Superior temporal gyrus (tissue), 1 donor: ENCODE results near the gene ZNF837.
"Not testable (repeated sequence)": the region's sequence is repeated elsewhere in the genome, so short reads cannot be mapped to it uniquely, and the experiment has no call there.

Source experiments
- DNase-seq: peaks from one replicate; pipeline ENCODE4 v3.0.0-alpha.2; 2016; ENCODE audit errors: extremely low spot score

The ZNF837 gene

DNA sequence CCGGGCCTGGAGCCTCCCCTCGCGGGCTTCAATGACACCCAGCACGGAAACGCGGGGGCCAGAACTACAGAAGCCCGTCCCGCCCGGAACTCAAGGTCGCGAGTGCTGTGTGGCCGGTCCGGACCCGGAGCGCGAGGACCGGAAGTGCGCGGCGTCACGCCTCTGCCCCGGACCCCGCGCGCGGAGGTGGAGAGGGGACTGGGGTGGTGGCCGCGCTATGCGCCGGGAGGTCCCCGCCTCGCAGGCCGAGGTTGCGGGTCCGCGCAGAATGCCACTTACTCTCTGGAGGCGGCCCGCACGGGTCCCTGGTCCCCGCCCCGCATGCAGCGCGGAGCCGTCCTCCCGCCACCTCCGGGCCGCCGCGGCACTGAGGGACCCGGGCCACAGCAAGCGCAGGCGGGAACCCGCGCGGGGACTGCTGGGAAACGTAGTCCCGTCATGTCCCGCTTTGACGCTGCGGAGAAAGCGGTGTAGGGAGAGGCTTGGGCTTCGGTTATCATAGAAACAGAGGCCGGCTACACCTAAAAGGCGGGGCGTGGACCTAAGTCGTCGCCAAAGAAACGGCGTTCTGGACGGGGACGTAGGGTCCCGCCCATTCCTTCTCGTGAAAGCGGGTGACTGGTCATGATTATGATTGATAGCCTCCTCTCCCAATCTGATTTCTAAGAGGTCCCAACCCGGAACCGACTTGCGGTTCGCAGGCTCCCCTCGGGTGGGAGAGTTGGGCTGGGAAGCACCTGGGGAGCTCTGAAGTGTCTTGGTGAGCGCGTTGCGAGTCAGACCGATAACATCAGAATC, at the start of gene ZNF837:
Gene ZNF837 (minus strand): TSS at position 369 of the 798 bp plus-strand sequence. CDS start 11,698 bp downstream, outside the sequence.
- peak; percentile 99 for DNase-seq

DNA sequence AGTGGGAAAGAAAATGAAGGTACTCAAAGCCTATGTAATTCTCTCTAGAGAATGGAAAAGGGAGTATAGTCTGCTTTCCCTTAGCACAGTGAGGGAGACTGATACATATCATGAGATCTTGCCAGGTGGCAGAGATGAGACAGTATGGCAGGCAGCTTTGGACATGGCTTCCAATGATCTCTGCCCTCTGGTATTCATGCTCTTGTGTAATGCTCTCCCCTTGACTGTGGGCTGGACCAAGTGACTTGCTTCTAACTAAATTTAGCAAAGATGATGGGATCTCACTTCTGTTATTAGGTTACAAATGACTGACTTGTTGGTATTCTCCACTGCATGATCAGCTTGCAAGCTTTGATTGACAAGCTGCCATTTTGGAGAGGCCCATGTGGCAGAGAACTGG, 48.9 kb upstream of the ZNF837 start:
- no peak for DNase-seq

DNA sequence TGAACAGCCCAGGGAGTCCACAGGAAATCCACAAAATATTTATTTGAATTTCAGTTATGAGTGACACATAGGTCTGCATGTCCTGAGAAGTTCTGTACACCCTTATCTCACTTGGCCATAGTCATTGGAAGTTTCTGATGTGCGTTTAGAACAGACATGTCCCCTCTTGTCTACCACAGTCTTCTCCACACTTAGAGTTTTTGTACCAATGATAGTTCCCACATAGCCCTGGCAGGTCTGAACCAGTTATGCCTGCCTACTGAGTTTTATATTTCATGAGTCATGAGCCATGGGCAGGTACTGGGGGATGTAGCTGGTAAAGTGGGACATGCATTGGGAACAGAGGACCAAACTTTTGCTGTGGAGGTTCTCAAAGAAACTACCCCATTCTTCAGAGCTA, 47.8 kb upstream of the ZNF837 start:
- no peak for DNase-seq

DNA sequence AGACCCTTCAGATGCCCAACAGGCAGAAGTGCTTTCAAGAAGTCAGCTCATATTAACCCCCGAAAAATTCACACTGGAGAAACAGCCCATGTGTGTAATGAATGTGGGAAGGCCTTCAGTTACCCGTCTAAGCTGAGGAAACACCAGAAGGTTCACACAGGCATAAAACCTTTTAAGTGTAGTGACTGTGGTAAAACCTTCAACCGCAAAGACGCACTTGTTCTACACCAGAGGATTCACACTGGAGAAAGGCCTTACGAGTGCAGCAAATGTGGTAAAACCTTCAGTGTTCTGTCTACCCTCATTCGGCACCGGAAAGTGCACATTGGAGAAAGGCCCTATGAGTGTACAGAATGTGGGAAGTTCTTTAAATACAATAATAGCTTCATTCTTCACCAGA, 36.2 kb upstream of the ZNF837 start:
- no peak for DNase-seq

DNA sequence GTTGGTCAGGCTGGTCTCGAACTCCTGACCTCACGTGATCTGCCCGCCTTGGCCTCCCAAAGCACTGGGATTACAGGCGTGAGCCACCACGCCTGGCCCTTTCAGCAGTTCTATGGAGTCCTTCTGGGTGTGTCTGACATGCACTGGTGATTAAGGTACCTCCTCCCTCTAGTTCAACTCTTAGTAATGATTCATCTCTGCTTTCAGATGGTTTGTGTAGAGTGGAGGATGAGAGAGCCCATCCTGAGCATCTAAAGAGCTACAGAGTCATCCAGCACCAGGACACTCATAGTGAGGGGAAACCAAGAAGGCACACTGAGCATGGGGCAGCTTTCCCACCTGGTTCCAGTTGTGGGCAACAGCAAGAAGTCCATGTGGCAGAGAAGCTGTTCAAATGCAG, 35.8 kb upstream of the ZNF837 start:
- no peak for DNase-seq

DNA sequence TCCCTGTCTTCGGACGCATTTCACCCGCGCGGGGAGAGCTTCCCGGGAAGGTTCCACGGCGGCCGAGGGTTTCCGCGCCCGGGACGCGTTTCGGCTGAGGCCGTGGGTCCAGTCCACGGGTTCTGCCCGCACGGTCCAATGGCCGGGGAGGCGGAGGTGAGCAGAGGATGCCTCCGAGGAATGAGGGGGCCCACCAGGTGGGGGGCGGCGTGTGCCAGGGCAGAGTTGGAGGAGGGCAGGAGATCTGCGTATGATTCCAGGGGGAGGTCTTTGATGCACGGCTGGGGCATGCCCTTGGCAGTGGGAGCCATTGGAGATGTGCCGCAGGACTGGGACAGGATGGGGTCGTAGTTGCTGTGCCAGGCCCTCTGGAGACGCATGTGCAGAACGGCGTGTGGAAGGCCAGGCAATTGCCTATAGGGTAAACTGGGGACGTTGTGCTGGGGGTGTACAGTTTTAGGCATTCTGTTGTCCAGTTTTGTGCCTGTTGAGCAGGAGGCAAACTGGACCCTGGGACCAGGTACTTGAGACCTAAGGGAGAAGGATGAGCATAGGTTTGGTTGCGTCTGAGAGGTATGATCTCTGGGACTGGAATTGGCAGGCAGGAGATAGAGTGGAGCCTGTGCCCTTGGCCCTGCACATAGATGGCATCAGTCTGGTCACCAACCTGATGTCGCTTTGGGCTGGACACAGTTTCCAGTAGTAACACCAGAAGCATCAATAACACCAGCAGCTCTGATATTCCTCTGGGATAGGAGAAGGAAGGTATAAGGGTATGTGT, 28.4 kb upstream of the ZNF837 start:
- DNase-seq = no peak

DNA sequence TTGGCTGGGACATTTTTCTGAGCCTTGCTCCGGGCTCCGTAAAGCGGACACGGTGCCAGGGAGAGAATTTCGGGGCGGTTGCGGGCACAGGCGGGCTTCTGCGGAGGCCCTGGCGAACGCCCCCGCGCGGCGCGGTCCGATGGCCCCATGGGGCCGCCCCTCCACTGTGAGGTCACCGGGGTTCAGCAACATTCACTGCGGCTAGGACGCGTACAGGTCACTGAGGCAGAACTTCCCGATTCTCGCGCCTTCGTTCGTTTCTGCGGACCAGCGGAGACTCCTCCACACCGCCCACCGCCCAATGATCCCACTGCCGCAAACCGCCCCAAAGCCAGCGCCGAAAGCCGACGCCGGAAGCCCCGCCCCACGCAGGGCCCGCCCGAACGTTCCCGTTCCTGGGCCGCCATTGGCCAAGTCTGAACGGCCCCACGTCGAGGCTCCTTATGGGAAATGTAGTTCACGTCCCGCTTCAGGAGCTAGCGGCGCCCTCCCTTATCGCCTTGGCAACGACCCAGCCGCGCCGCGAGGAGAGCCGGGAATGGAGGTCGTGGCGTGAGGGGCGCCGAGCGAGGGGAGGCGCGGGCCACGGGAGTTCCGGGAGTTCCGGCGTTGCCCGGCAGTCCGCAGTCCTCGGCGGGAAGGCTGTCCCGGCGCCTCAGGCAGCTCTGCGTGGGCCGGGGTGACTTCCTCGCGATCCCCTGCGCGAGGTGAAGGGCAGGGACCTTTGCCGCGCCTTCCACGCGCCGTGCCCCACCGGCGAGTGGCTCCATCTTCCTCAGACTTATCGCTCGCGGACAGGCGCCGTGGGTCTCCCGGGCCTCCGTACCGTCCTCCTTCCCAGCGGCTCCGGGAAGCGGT, 27.6 kb upstream of the ZNF837 start, which contains the start of gene ZNF584:
Gene ZNF584 (plus strand): TSS at position 498 of the 858 bp plus-strand sequence. CDS start 499 bp downstream, outside the sequence.
- peak; percentile 98 for DNase-seq

DNA sequence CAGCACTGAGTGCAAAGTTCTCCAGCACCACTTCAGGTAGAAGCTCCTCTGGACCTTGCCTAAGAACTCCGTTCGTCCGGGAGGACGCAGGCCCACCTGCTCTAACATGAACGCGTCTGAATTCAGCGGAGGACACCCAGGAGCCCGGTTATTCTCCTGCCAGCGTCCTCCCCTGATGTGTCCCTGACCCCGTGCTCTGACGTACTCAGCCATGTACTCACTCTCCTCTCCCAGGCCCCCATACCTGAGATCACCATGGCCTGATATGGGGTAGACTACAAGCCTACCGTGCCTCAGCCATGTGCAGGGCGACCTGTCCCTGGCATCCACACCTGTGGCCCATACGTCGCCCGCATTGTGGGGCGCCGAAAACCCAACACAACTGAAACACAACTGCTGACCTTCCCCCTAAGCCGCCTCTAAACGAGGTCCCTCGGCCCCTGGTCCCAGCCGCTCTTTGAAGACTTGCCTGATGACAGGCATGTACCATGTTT, 26.9 kb upstream of the ZNF837 start:
- no peak for DNase-seq

DNA sequence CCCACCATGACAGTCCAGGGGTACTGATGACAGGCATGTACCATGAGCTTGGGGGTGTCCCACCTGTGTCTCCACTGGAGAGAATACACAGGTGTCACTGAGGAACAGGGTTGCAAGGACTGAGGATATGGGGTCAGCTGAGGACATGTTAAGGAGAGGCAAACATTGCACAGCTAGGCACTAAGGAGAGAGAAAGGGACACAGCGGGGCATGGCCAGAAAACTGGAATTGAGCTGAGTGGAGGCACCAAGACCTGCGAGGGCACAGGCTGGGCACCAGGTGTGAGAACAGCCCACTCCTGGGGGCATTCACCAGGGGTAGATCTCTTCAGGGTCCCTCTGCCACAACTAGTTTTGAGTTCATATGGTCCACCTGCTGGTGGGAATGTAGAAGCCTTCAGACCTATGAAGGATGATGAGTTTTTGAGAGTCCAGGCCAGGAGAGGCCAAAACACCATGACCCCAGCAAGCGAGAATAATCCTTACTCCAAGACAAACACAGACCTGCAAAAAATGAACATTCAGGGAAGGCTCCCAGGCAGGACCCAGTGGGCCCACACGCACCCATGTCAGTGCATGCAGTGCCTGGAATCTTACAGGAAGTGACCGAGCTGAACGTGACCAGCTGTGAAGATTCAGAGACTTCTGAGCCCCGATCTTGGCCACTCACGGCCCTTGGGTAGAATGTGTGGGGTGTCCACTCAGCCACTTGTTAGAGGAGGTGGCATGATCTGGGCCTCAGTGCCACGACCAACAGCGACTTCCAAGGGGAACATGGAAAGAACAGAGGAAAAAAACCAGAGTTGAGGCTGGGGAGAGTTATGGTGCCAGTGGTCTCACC, 26.2 kb upstream of the ZNF837 start:
- no peak for DNase-seq

DNA sequence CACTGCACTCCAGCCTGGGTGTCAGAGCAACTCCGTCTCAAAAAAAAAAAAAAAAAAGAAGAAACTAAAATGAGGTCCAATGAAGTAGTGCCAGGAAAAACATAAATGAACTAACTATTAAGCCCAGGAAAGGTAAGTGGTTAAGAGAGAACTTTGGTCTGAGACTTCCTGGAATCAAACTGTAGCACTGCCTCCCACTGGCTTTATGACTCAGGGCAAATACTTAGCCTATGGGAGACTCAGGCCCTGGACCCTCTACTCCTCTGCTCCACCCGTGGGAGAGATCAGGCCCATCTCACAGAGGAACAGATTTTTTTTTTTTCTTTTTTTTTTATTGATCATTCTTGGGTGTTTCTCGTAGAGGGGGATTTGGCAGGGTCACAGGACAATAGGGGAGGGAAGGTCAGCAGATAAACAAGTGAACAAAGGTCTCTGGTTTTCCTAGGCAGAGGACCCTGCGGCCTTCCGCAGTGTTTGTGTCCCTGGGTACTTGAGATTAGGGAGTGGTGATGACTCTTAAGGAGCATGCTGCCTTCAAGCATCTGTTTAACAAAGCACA, 23.2 kb upstream of the ZNF837 start:
- not testable (repeated sequence) for DNase-seq

DNA sequence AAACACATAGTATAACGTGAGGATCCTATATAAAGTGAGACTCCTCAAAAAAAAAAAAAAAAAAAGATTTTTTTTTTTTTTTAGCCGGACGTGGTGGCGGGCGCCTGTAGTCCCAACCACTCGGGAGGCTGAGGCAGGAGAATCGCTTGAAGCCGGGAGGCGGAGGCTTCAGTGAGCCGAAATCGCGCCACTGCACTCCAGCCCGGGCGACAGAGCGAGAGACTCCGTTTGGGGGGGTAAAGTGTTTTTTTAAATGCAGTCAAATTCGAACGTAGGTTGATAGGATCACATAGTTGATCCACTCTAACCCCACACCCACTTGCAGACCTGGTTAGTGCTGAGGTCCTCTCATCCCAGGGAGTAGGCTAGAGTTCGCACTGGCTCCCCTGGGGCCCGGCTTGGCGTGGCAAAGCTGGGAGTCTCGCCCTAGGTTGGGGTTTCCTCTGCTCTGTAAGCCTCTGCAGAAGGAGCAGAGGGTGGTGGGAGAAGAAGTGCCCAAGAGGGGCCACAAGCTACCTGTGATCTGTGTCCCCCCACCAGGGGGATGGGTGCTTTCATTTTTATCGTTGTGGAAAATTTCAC, 21.1 kb upstream of the ZNF837 start:
- no peak for DNase-seq

DNA sequence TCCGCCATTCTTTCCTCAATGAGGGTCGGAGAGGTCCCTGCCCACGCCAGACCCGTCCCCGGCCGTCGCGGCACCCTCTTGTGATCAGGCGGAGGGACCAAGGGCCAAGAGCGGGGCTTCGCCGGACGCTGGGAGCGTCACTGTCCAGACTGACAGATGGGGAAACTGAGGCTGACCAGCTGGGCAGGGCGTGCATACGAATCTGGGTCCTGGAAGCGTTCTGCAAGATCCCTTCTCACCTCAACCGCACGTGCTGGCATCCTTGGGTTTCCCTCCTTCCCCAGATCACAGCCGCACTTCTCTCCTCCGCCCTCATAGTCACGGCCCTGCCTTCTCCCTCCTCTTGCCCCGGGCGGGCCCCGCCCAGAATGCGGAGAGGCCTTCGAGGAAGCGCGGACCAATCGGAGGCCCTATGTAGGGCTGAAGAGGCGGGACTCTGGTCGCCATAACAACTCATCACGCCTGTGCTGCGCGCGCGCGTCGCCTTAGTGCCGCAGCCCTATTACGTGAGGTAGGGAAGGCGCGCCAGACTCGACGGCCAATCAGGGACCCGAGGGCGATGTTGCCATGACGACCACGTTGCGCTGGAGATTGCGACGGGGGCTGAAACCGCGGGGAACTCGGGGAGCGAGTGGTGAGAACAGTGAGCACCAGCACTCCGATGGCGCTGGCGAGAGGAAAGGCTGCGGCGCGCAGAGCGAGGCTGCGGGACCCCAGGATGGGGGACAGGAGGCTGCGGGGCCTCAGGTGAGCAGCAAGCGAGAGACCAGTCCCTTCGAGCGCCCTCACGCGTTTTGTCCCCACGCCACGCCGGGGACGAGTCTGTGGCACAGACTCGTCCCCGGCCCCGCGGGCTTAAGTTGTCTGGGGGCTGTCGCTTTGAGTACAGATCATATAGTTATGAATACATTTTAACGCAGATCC, 20.3 kb upstream of the ZNF837 start:
- DNase-seq = peak; percentile 99

DNA sequence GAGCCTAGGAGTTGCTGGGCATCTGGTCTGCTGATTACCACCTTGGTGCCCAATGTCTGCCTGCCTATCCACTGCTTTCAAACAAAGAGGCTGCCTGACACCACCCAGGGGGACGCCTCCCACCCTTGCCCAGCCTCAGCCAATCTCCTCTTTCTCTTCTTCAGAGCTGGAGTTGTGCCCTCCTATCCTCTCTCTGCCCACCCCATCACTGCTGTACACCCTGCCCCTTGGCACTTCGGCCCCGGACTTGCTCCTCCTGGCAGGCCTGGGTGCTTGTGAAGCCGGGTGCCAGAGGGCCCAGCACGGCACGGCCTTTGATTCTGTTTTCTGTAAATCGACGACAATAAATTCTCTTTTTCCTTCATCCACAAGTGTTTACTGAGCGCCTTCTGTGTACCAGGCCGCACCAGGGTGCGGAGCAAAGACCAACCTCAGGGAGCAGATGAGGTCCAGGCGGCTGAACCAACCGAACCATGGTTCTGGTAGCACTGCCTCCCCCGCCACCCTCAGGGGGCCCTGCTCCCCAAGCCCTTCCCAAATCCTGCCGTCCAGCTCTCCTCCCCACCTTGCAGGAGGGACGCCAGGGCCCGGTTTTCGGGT, 19.6 kb upstream of the ZNF837 start:
- peak; percentile 37 for DNase-seq

DNA sequence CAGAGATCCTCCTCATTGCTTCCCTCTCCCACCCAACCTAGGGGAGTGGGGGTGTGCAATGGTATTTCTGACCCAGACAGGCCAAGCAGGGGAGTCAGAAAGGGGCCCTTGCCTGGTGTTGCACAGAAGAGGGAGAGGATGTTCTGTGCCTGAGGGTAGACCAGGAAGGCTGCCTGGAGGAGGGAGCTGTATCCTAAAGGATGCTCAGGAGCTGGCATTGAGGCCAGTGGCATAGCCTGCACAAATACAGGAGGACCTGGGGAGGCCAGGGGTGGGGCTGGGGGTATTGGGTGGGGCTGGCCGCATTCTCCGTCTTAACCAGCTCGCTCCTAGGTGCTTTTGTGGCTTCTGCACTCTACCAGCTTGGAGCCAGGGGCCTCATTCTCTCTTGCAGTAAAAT, 19.1 kb upstream of the ZNF837 start:
- no peak for DNase-seq

DNA sequence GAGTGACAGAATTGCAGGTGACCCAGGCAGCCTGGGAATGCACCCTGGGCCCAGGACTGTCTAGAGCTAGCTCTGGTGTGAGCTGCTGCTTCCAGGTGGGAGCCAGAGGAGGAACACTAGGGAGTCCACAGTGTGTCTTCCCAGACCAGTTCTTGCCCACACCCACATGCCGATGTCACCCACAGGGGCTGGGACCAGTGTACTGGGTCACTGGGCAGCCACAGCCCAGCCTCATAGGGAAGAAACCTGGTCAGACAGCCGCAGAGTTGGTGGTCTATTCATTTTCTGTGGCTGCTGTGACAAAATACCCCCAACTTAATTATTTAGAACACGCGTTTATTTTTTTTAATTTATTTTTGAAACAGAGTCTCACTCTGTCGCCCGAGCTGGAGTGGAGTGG, 17.7 kb upstream of the ZNF837 start:
- no peak for DNase-seq

DNA sequence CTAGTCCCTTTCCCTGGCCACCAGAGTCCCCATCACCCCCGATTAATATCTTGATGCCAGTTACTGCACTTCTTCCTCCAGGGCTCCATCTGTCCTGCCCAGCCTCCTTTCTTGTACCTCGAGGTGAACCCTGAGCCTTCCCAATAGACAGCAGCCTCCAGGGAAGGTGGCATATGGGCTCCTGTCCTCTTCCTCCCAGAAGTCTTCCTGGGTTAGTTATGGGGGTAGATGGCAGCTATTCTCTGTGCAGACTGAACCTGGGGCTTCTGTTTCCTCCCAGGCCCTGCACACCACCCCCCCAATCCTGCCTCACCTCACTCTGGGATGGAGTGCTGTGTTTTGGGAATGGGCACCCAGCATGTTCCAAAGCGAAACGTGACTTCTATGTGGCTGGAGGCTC, 17.3 kb upstream of the ZNF837 start:
- DNase-seq = no peak

DNA sequence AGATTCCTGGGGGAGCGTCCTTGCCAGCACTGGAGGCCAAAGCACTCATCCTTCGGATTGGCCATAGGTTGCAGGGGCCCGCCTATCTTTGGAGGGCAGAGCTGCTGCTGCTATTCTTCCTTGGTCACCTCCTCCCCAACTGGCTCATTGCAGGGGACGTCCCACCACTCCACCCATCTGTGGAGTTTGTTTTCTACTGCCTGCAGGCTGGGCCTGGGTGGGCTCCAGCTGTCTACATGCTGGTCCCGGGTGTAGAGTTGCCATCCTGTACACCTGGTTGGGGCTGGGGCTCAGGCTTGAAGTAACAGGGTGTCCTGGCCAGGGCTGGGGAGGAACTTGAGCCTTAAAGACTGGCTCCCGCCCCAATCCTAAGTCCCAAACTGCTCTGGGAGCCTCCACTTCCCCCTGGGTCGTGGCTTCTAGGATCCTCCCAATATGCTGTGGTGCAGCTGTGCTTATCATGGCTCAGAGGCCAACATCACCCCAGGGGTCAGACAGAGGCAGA, 16.8 kb upstream of the ZNF837 start:
- DNase-seq = no peak
